GM18861 (cell line): ENCODE data around the gene ADI1.

Source experiments
- ATAC-seq: cut with Tn5 transposase; IDR thresholded peaks from one replicate; pipeline ENCODE4 v1.9.1; 2021; ENCODE audit not compliant: unreplicated experiment

The ADI1 gene

GRCh38 chr2:3481736-3482362 lies 37.5 kb downstream of the ADI1 start:
- ATAC-seq = no peak

- ATAC-seq = no peak
Observed at GRCh38 chr2:3481011-3481400, 38.3 kb downstream of the ADI1 start.

DNA sequence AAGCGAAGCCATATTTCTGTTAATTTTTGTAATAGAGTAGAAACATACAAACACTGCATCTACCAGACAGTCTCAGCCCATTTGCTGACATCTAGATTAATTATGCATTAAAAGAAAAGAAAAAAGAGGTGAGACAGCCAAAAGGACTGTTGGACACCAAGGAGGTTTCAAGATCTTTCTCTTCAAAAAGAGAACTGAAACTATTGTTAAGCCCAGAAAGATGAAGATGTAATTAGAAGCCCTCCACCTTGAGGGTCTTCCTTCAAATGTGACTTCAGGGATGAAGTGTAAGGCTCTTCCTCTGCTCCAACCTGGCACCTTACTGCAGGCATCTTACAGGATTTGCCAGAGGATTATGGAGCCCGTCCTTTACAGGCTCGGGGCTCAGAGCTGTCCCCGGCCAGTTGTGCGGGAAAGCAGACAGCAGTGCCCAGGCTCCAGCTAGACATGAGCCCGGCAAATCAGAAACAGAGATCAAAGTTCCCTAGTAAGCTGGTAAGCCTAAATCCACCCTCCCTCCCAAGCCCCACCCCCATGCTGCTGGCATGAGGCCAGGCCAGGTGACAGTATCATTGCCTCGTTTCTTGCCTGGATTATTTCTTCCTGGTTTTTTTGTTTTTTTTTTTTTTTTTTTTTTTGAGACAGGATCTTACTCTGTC lies 38.9 kb downstream of the ADI1 start:
- ATAC-seq = no peak

DNA sequence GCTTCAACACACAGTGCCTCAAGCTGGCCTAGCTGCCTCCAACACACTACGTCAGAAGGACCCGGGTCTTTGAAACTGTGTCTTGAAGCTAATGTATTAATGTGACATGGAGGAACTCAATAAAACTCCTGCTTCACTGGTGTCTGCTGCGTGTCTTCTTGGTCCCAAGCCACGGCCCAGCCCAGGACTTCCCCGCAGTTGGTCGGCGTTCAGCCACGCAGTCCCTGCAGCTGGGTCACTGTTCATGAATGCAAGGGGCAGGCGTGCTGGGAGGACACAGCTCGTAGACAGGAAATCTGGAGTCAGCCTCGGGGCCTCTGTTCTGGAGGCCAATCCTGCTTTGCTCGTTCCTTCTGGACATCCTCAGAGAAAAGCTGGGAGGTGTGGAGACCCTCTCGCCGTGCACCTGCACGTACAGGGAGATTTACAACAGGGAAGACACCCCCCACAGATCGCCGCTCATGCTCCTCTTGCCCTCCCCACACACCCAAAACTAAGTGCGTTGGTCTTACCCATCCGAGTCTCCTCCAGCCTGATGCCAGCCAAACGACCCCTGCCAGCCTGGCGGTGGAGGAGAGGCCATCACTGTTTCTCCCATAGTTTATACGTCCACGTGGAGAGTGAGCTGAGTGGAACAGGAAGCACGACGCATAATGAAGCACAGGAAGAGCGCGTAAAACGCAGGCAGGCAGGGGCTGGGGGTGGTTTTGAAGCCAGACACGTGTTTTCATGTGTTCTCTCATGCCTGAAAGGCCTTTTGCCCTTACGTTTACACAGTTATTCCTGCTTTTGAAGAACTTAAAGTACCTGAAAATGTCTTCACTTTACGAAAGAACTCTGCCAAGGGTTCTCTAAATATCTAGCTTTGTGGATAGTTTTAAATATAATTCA lies 39.7 kb downstream of the ADI1 start:
- ATAC-seq = no peak

DNA sequence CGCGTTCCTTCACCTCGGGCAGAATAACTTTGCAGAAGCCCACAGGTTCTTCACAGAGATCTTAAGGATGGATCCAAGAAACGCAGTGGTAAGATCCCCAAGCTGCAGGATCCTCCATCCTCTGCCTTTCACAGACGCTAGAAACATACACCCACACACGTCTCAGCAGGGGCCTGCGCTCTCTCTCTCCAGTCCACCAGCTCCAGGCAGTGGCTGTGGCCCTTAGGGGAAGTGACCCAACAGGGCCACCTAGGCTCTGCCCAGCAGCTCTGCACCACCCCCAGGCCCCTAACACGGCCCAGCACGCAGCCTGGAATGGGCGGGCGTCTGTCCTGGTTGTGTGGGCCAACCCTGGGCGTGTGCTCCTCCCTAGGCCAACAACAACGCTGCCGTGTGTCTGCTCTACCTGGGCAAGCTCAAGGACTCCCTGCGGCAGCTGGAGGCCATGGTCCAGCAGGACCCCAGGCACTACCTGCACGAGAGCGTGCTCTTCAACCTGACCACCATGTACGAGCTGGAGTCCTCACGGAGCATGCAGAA lies 40.4 kb downstream of the ADI1 start:
- no peak for ATAC-seq

DNA sequence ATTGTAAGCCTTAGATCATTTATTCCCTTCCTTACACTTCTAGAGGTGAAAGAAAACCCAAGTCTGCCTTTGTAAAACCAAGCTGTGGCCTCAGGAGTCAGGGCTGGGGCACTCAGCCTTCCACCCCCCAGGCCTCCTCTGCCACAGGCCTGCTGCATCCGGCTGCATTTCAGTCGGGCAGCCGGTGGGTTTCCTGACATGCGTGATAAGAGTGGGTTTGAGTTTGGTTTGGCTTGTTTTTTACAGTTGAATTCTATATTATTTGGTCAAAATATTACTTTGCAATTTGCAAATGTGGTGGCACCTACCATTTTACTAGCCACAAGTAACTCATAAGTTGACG lies 42.4 kb downstream of the ADI1 start:
- ATAC-seq = no peak

GRCh38 chr2:3476321-3476984 lies 42.9 kb downstream of the ADI1 start:
- no peak for ATAC-seq

GRCh38 chr2:3475771-3476170 lies 43.6 kb downstream of the ADI1 start:
- ATAC-seq = no peak

DNA sequence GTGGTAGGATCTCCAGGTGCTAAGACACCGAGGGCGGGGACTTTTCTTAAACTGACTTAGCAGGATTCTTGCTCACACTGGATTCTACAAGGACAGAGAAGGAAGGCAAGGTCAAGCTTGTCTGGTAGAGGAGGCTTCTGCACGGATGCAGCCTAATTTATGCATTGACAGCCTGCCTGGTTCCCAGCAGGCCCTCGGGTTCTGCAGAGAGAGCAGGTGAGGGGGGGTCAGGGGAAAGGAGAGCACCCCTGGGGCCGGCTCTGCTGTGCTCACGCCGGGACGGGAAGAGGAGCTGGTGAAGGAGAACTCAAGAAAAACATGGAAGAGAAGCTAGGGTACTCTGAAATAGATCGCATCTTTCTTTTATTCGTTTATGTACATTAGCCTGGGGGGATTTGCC lies 46.4 kb downstream of the ADI1 start:
- ATAC-seq = no peak

DNA sequence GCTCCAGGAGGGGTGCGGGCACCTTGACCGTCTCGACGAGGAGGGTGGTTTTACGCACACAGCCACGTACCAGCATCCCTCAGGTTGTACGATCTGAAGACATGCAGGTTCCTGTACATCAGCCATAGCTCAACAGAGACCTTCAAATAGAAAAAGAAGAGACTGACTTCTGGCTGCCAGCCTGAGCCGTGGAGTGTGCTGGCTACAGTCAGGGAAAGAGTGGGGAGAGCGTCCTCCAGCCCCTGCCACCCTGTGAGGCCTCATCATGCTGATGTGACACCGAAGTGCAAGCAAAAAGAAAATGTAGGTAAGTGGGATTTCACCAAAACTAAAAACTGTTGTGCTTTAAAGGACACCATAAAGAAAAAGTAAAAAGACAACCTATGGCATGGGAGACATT lies 47.0 kb downstream of the ADI1 start:
- ATAC-seq = no peak

DNA sequence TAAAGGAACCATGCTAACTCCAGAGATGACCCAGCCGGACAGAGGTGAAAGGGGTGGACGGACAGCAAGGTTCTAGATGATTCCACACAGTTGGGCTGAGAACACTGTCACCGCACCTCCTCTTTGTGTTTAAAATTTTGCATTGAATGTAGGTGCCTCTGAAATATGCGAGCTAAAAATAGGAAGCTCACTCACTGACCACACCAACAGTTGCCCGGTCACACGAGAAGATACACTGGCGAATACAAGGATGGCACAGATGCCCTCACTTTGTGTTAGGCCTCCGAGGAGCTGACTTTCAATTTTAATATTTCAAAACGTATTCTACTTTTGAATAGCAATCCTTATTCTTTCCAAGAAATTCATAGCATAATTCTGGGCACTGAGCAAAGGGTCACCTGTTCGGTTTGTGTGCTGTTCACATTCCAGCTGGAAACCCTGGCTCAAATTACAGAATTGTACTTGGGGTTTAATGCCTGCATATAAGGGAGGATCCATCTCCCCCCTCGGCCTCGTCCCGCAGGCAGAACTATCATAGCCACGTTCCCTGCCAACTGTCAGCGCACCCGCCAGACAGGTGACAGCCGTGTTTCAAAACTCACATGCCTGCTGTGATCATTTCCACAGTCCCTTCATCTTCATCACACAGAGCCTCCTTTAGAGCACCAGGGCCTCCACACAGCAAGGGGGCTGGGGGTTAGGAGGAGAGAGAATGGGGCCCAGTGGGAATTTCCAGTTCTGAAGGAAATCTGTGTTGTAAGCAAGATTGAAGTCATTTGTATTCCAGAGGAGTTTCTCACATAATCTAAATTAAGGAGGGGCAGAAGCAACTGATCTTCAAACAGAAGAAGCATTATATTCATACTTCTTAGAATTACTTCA lies 48.2 kb downstream of the ADI1 start:
- ATAC-seq = no peak

DNA sequence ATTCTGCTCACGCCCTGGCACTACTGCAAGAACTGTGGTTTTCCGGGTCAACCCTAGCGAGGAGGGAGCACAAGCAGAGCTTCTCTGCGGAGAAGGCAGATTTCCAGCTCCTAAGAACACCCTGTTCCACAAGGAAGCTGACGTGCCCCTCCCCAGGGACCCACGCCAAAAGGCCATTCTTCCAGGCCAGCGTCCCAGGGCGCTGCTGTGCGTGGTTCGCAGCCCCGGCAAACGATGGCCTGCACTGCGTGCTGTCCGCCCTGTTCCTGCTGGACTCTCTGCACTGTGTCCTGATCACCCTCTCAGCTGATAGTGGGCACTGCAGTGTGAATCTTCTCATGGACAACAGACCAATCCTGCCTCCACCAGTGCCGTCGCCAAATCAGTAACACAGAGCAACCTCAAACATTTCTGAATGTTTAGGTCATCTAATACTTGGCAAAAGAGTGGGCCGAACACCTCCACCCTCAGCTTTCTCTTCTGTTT lies 49.1 kb downstream of the ADI1 start:
- no peak for ATAC-seq

DNA sequence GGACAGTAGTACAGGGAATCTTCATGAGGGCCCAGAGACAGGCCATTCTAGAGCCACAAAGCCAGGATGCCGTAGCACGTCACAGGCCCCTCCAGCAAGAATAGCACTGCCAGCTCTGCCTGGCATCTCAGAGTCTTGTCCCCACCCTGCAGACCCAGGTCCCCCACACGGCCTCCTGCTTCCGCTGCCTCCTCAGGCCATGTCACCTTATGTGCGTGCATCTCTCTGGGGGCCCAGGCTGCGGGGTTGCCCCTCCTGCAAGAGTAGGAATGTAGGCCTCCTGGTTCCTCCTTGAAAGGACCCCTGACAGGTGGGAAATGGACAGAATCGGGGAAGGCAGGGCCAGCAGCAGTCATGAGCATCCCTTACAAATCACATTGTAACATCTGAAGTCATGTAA lies 49.8 kb downstream of the ADI1 start:
- ATAC-seq = no peak

- no peak for ATAC-seq
Observed at GRCh38 chr2:3468296-3468988, 50.9 kb downstream of the ADI1 start.

DNA sequence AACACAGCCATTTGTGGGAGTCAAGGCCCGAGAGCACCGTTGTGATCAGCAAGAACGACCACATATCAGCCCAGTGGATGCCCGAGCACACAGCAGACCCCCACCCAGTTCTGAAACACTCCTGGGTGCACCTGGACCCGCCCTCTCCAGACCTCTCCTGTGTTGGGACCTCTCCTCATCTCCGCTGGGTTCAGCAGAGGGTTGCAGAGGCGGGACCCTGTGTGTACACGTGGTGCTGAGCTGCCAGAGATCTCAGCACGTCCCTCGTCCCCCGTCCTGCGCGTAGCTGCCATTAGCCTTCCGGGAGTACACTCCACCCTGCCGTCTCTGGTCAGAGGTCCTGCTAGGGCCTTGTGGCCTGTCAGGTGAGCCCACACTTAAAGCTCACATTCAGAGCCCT lies 51.7 kb downstream of the ADI1 start:
- ATAC-seq = no peak

DNA sequence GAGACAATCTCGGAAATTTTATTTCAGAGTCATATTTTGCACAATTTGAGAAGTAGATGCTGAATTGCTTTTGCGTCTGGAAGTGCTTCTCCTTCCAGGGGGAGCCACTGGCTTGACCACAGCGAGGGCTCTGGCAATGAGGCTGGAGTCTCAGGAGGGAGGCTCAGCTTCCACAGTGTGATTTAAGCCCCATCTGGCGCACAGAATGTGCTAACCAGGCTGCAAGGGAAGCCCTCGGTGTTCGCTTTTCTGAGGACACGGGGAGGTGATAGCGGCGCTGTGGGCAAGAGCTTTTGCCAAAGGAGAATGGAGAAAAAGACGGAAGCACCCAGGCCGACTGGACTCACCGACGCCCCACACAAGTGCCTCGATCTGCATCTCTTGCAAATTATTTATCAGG lies 52.4 kb downstream of the ADI1 start:
- no peak for ATAC-seq

DNA sequence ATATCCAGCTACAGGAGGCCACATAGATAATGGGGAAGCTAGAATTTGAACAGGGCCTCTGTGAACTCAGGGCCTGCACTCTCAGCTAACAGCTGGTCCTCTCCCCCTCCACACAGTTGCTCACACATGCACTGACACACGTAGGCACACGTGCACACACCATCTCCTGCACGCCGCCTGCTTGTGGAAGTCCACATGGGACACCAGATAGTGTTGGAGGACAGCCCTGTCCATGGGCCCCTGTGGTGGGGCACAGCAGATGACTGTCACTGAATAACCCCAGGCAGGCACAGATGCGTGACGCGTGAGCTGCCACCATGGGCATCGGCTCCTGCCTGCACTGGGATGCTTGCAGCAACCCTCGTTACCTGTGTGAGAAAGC lies 52.9 kb downstream of the ADI1 start:
- no peak for ATAC-seq

DNA sequence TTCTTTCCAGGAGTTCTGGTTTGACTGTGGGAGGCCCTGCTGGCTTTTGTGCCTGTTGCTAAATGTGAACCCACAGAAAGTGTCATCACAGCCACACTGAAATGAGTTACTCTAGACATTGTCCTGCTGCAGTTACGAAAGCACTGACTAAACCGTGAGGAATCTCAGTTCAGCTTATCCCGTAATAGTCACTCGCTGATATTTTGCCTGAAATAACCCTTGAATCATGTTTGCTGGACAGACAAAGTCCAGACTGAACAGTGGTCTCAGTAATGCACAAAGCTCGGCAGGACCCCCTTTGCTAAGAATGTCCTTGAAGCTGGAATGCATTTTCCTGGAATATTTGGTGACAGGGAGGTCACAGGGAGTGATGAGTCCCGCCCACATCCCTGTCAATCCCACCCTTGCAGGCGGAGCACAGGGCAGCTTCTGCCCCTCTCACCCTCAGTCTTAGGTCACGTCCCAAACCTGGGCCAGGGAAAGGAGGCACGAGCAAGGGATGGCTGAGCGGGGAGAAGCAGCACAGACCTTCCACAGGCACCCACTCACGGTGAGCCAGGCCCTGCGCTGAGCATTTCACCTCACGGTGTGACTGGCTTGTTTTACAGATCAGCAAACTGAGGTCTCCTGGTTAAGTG lies 53.4 kb downstream of the ADI1 start:
- no peak for ATAC-seq

DNA sequence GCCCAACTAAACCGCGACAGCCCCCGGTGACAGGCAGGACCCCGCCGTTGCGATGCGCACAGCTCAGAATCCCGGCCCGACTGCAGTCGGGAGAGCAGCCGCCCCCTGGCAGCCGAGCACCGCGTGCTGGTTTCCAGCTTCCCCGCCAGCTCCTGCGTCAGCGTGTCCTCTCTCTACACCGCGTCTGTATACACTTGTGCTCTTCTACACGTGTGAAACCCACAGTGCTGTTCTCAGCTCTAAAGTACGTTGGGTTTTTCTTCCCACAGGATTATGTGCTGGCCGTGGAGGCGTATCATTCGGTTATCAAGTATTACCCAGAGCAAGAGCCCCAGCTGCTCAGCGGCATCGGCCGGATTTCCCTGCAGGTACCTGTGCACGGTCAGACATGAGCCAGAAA lies 54.0 kb downstream of the ADI1 start:
- no peak for ATAC-seq
